Measurements from ENCODE around the gene GNPTG.

Gene GNPTG

DNA sequence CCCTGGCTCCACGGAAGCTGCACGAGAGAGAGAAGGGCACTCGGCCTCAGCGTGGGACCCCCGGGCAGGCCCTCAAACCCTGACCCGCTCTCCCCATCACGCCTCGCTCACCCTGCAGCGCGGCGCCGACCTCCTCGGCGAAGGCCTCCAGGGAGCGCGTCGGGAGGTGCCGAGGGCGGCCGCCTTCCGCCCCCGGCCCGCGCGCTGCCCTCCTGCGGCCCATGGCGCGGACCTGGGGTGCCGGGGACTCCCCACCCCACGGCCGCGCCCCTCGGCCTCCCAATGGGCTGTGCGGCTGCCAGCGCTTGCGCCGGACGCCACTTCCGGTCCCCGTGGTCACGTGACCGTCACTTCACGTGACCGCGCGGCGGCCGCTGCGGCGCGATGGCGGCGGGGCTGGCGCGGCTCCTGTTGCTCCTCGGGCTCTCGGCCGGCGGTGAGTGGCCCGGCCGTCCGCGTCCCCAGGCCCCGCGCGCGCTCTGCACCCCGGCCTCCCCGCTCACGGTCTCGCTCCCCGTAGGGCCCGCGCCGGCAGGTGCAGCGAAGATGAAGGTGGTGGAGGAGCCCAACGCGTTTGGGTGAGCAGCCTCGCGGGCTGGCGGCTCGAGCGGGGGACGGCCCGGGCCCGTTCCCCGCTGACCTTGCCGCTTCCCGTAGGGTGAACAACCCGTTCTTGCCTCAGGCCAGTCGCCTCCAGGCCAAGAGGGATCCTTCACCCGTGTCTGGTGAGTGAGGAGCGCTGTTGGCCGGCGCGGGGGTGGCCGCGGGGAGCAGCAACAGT is at the start of gene GNPTG, which contains the start of gene TSR3:
TSS of gene GNPTG (plus strand) at position 350 of the 781 bp plus-strand sequence. CDS start at position 385, 35 bp downstream.
TSS of gene TSR3 (minus strand) at position 297 of the 781 bp plus-strand sequence. CDS start at position 223, 74 bp downstream.
- DNase-seq (ENCODE audit: low read depth), result peak; percentile 89

GRCh38 chr16:1305823-1306222 is 45.9 kb upstream of the GNPTG start:
- no peak for DNase-seq (ENCODE audit: low read depth)

GRCh38 chr16:1306334-1306733 is 45.4 kb upstream of the GNPTG start:
- DNase-seq (ENCODE audit: low read depth), result no peak

DNA sequence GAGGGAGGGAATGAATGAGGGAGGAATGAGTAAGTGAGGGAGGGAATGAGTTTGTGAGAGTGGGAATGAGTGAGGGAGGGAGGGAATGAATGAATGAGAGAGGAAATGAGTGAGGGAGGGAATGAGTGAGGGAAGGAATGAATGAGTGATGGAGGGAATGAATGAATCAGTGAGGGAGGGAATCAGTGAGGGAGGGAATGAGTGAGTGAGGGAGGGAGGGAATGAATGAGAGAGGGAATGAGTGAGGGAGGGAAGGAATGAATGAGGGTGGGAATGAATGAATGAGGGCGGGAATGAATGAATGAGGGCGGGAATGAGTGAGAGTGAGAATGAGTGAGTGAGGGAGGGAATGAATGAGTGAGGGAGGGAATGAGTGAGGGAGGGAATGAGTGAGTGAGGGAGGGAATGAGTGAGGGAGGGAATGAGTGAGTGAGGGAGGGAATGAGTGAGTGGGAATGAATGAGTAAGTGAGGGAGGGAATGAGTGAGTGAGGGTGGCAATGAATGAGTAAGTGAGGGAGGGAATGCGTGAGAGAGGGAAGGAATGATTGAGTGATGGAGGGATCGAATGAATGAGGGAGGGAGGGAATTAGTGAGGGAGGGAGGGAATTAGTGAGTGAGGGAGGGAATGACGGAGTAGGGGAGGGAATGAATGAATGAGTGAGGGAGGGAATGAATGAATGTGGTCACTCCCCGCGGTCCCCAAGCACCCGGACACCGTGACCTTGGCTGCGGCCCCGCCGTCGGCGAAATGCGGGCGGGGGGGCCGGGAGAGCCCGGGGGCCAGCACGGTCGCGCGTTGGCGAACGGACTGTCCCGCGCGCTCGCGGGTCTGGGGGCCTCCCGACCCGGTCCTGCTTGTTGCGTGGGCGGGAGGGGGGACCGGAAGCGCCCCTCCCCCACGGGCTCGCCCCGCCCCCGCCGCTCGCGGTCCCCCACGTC is 43.4 kb upstream of the GNPTG start:
- DNase-seq (ENCODE audit: low read depth), result no peak

DNA sequence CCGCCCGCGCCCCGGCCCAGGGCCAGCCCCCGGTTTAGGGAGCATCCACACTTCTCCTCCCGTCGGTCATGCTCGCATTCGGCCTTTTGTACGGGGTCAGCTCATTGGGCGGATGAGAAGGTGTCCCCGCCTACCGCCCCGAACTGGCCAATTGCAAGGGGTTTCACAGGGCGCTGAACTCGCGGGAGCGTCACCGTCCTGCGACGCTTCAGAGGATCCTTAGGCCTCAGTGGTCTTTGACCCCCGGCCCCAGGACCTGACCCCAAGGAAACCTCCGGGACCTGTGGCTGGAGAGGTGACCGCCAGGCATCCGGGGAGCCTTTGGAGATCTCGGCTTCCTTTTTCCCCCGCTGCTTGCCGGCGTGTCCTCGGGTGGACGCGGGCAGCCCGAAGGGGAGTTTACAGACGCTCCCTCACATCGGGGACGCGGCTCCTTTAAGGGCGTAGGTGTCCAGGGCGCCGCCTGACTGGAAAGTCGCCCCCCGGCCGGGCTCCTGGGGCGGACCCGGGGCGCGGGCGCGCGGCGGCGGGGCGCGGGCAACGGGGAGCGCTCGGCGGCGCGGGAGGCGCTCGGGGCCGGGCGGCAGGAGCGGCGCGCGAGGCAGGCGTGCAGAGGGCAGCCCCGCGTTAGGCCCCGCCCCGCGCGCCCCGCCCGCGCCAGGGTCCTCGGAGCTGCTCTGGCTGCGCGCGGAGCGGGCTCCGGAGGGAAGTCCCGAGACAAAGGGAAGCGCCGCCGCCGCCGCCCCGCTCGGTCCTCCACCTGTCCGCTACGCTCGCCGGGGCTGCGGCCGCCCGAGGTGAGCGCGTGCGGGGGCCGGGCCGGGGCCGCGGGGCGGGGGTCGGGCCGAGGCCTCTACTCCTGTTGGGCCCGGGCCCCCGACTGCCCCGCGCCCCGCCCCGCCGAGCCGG is 42.5 kb upstream of the GNPTG start, which contains the start of gene UBE2I:
TSS of gene UBE2I (plus strand) at position 660 of the 909 bp plus-strand sequence. CDS start 4,395 bp downstream, outside the sequence.
- peak; percentile 98 for DNase-seq (ENCODE audit: low read depth)

- DNase-seq (ENCODE audit: low read depth), result peak; percentile 71
Observed at GRCh38 chr16:1309888-1310831, 41.6 kb upstream of the GNPTG start.

DNA sequence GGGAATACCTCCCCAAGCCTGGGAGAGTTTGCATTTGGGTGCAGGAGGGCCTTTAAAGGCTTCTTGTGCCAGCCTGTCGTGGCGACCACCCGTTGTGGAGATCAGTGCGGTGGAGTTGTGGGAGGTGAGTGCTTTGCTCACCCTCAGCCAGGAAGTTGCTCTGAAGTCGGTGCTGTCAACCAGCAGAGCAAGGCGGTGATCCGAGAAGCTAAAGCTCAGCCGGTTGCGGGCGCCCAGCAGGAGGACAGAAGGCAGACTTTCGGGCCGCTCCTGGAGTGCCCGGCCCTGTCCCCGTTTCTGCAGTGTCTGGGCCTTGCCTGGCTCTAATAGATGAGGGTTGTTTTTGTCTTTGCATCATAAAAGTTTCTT is 40.9 kb upstream of the GNPTG start:
- peak; percentile 42 for DNase-seq (ENCODE audit: low read depth)

DNA sequence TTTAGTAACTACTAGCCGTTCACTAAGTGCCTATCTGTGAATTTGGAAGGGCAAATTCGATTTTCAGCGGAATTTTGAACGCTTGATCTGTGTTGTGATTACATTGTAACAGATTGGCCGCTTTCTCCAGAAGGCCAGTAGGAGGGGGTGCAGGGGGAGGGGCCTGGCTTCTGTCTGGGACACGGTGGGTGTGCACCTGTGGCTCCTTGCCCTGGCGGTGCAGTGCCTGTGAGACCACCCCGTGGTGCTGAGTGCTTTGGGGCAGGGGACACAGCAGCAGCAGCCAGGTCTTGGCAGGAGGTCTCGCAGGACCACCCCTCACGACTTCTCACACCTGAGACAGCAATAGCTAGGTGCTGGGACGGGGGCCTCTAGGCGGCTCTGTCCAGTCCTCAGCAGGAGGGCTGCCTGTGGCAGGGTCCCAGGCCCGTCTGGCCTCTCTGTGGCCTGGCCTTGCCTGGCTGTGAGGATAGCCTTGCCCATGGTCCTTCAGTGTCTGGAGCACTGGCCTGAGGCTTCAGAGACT is 40.5 kb upstream of the GNPTG start:
- no peak for DNase-seq (ENCODE audit: low read depth)

- peak; percentile 52 for DNase-seq (ENCODE audit: low read depth)
Observed at GRCh38 chr16:1311738-1312466, 39.8 kb upstream of the GNPTG start.

DNA sequence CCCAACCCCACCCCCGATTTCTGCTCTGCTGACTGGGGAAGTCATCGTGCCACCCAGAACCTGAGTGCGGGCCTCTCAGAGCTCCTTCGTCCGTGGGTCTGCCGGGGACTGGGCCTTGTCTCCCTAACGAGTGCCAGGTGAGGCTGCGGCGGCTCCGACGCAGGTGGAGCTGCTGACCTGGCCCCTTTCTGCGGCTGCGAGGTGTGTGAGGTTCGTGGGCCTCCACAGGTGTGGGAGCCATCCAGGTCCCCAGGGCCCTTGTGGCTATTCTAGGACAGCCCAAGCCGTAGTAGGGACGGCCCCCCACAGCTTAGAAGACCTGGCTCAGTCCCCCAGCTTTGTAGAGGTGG is 39.3 kb upstream of the GNPTG start:
- no peak for DNase-seq (ENCODE audit: low read depth)

GRCh38 chr16:1312903-1313302 is 38.8 kb upstream of the GNPTG start:
- DNase-seq (ENCODE audit: low read depth), result no peak

- DNase-seq (ENCODE audit: low read depth), result no peak
Observed at GRCh38 chr16:1313721-1314369, 37.9 kb upstream of the GNPTG start.

DNA sequence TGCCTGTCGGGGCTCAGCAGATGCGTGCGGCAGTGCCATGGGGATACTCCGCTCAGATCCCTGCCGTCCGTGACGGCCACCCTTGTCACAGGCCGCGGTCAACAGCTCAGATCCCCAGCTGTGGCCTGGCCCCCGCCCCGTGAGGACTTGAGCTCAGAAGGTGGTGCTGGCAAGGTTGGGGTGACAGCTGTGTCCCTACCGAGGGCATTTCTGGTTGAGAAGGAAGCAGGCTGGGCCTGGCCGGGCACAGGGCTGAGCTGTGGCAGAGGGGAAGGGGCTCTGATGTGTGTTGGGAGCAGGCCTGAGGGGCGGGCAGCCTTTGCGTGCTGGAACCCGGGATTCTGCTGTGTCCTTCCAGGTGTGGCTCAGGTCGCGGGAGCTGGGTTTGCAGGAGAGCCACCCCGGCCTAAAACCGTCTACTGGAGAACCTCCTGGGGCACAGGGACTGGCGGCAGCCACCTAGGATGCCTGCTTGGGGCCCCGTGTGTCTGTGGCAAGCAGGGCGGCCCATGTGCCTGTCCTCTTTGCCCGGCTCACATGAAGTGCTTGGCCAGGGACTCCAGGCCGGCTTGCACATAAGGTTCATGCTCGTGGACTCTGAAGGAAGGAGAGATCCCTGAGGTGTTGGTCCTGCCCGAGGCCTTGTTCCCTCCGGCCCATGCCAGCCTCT is 37.2 kb upstream of the GNPTG start:
- no peak for DNase-seq (ENCODE audit: low read depth)

DNA sequence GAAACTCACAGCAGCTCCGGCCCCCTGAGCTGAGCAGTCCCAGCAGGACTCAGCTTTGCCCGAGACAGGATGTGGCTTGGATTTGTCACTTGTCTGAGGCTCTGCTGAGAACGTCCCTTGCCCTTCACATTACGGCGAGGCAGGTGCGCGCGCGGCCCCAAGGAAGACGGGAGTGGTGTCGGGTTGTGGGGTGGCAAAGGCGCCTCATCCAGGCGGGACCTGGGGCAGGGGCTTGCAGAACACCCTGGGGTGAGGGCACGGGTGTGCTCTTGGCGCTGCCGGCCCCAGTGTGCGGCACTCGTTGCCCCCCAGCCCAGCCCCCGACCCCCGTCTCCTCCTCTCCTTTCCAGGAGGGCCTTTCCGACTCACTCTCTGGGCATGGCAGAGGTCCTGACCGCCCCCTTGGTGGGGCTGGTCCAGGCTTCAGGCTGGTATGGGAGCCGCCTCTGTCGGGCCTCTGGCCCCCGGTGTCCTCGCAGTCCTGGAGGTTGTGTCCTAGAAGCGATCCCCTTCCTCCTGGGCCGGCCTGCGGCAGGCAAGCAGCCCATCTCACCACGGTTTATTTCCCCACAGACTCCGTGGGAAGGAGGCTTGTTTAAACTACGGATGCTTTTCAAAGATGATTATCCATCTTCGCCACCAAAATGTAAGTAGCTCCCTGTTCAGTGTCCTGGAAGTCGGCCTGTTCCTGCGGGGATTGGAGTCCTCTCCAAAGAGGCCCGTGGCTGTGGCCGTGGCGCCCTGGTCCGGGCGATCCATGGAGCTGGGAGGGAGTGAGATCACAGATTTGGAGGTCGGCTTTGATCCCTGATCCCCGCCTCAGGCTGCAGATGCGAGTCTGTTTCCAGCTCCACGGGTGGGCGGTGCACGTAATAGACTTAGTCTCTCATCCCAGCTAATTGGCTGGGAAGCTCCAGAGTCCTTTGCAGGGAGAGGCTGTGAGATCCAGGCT is 36.4 kb upstream of the GNPTG start:
- no peak for DNase-seq (ENCODE audit: low read depth)

DNA sequence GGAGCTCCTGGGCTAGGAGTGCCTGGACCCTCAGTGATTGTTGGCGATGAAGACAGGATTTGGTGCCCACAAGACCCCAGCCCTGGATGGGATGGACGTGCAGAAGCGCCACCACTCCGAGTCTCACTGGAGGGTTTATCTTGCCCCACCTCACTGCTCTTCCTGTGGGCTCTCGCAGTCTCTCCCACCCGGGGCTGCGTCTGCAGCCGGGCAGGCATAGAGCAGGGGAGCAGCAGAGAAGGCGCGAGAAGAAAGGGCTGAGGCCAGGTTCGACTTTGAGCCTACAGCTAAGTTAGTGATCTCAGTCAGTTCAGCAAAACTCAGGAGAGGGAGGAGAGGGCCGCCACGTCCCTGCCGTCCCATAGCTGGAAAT is 35.7 kb upstream of the GNPTG start:
- DNase-seq (ENCODE audit: low read depth), result no peak

- DNase-seq (ENCODE audit: low read depth), result no peak
Observed at GRCh38 chr16:1317479-1318267, 34.1 kb upstream of the GNPTG start.

DNA sequence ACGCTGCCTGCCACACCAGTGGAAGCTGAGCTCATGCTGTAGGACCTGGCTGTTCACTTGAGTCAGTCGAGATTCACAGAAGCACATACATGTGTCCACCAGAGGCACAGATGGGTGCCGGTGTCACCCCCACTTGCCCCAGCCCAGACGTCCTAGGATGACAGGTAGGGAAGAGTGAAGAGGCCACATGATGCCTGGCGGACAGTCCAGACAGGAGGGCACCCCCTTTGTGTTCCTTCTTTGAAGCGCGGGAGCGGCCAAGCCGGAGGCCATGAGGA is 33.5 kb upstream of the GNPTG start:
- no peak for DNase-seq (ENCODE audit: low read depth)
